Osteocyte (in vitro differentiated cells): ENCODE measurements around the gene PRKD1. TPM values are rescaled to one million over a fixed set of nuclear protein-coding genes. Genes with fewer than 3 reads are reported as not detected.

Experiments
- DNase-seq: peaks from one replicate; pipeline ENCODE4 v3.0.0; 2021; ENCODE audit warnings: mixed read lengths; ENCODE audit not compliant: unreplicated experiment; ENCODE audit errors: extremely low spot score
- H3K27ac Mint-ChIP-seq: one replicate; pipeline ENCODE4 v1.8.0; 2021; ENCODE audit warnings: mild to moderate bottlenecking, mixed read lengths; ENCODE audit not compliant: unreplicated experiment
- H3K27me3 Mint-ChIP-seq: one replicate; pipeline ENCODE4 v1.8.0; 2021; ENCODE audit warnings: mixed read lengths; ENCODE audit not compliant: unreplicated experiment
- H3K36me3 Mint-ChIP-seq: one replicate; pipeline ENCODE4 v1.8.0; 2021; ENCODE audit warnings: mixed read lengths; ENCODE audit not compliant: unreplicated experiment
- H3K4me1 Mint-ChIP-seq: one replicate; pipeline ENCODE4 v1.8.0; 2021; ENCODE audit warnings: mixed read lengths; ENCODE audit not compliant: unreplicated experiment
- H3K4me3 Mint-ChIP-seq: one replicate; pipeline ENCODE4 v1.8.0; 2021; ENCODE audit warnings: mild to moderate bottlenecking, moderate library complexity, mixed read lengths; ENCODE audit not compliant: unreplicated experiment
- H3K9me3 Mint-ChIP-seq: one replicate; pipeline ENCODE4 v1.8.0; 2021; ENCODE audit warnings: mixed read lengths; ENCODE audit not compliant: unreplicated experiment
- total RNA-seq: library from RNA; stranded (reverse); gene quantifications from 2 replicates; pipeline ENCODE4 v1.2.1, GENCODE V29; 2021
- TF ChIP-seq, protein P1 (sequence below): fragments of 200-600 bp; sonication (generic); IDR thresholded peaks from 2 replicates; pipeline ENCODE4 v1.5.0; 2021; ENCODE audit warnings: antibody characterized with exemption, mild to moderate bottlenecking, moderate library complexity

Gene PRKD1
- total RNA-seq, 1 donor from 2014 or later = 6.6 TPM

DNA sequence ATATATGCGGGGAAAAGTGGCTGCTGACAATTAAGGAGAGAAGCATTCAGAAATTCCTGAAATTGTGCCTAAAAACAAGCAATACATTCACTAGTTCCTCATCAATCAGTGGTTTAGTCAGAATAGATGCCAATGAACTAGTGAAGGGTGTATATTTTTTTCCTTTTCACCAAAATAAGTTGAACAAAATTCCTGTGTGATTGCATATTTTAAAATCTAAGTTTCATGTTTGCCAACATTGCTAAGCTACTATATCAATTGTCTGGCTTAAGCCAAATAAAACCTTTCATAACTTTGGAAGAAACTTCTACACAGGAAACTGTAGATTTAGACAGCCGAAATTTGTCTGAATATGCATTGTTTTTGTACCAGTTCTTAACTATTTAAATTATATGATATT is 8.7 kb downstream of the PRKD1 start:
- no peak overlapping the region for H3K27ac Mint-ChIP-seq
- no peak overlapping the region for H3K4me3 Mint-ChIP-seq
- no peaks in the 10 kb centered on the region for H3K4me1 Mint-ChIP-seq
- H3K9me3 Mint-ChIP-seq = no peaks in the 10 kb centered on the region
- H3K36me3 Mint-ChIP-seq = no peaks in the 10 kb centered on the region
- TF ChIP-seq, protein P1, sequence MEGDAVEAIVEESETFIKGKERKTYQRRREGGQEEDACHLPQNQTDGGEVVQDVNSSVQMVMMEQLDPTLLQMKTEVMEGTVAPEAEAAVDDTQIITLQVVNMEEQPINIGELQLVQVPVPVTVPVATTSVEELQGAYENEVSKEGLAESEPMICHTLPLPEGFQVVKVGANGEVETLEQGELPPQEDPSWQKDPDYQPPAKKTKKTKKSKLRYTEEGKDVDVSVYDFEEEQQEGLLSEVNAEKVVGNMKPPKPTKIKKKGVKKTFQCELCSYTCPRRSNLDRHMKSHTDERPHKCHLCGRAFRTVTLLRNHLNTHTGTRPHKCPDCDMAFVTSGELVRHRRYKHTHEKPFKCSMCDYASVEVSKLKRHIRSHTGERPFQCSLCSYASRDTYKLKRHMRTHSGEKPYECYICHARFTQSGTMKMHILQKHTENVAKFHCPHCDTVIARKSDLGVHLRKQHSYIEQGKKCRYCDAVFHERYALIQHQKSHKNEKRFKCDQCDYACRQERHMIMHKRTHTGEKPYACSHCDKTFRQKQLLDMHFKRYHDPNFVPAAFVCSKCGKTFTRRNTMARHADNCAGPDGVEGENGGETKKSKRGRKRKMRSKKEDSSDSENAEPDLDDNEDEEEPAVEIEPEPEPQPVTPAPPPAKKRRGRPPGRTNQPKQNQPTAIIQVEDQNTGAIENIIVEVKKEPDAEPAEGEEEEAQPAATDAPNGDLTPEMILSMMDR = no peak
- no peak for DNase-seq
- H3K27me3 Mint-ChIP-seq = no peaks in the 10 kb centered on the region

DNA sequence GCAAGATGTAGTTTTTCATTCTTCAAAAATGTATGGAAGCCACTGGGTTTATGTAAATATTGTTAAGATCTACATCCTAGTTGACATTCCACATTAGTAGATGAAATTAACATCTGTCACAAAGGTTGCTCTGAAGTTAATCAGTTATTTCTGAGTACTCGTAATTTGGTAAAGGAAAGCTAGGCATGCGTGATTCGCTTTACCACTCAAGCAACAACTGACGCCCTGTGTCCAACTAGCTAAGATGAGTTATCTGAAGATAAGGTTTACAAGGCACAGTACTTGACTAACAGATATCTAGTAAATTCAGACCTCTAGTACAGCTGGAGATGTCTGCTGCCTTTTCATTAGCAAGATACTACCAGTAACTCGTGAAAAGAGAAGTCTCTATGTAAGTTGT is 14.1 kb downstream of the PRKD1 start:
- Mint-ChIP-seq H3K9me3 (no peaks in the 10 kb centered on the region), H3K36me3 (no peaks in the 10 kb centered on the region), H3K27ac (no peak overlapping the region), H3K4me1 (no peaks in the 10 kb centered on the region), H3K4me3 (no peak overlapping the region), H3K27me3 (no peaks in the 10 kb centered on the region)
- TF ChIP-seq, protein P1 = no peak
- no peak for DNase-seq

DNA sequence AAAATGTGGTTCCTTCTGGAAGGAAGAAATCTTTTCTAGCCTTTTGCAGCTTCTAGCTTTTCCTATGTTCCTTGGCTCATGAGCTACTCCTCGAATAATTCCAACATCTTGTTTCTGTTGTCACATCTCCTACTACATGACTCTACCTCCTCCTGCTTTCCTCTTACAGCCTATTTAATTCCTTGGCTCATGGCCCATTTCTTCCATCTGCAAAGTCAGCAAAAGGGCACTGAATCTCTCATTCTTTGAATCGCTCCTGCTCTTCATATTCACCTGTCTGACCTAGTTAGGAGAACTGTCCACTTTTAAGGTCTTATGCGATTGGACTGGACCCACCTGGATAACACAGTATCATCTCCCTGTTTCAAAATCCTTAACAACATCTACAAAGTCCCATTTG is 15.8 kb downstream of the PRKD1 start:
- Mint-ChIP-seq H3K4me1 (no peaks in the 10 kb centered on the region), H3K27ac (no peak overlapping the region), H3K36me3 (no peaks in the 10 kb centered on the region), H3K9me3 (no peaks in the 10 kb centered on the region), H3K4me3 (no peak overlapping the region), H3K27me3 (no peaks in the 10 kb centered on the region)
- TF ChIP-seq, protein P1 = no peak
- no peak for DNase-seq

DNA sequence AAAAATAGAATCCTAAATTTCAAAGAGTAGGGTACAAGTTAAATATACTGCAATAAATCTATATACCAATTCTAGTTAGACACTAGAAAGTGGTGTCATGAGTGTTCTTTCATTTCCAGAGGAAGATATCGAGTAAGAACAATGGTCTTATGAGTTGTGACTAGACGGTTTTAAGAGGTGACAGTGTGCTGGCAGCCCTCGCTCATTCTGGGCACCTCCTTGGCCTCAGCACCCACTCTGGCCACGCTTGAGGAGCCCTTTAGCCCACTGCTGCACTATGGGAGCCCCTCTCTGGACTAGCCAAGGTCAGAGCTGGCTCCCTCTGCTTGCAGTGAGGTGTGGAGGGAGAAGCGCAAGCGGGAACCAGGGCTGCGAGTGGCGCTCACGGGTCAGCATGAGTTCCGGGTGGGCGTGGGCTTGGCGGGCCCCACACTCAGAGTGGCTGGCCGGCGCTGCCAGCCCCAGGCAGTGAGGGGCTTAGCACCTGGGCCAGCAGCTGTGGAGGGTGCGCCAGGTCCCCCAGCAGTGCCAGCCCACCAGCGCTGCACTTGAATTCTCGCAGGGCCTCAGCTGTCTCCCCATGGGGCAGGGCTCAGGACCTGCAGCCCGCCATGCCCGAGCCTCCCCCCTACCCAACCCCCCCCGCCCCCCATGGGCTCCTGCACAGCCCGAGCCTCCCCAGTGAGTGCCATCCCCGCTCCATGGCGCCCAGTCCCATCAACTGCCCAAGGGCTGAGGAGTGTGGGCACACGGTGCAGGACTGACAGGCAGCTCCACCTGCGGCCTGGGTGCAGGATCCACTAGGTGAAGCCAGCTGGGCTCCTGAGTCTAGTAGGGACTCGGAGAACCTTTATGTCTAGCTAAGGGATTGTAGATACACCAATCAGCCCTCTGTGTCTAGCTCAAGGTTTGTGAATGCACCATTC is 18.7 kb downstream of the PRKD1 start:
- Mint-ChIP-seq H3K27me3 (no peaks in the 10 kb centered on the region), H3K4me1 (no peaks in the 10 kb centered on the region), H3K4me3 (no peak overlapping the region), H3K27ac (no peak overlapping the region), H3K9me3 (no peaks in the 10 kb centered on the region), H3K36me3 (no peaks in the 10 kb centered on the region)
- no peak for DNase-seq
- TF ChIP-seq, protein P1 = no peak

DNA sequence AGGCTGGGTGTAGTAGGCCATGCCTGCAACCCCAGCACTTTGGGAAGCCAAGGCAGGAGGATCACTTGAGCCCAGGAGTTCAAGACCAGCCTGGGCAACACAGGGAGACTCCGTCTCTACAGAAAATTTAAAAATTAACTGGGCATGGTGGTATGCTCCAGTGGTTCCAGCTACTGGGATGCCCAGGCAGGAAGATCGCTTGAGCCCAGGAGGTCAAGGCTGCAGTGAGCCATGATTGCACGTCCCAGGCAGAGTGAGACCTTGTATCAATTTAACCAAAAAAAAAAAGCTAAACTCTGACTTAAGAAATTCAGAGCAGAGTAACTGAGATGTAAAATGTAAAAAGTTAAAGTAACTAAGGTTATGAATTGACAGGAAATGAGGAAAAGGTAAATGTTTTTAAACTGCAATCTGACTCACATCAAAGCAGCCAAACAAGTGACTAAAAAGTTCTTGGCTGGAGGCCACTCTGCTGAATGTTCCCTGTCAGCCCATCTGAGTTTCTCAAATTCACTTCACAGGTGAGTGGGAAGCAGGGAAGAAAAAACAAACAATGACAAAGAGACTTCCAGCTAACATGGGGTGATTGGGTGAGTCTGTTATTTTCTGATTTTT is 21.3 kb downstream of the PRKD1 start:
- Mint-ChIP-seq H3K4me3 (no peak overlapping the region), H3K9me3 (no peaks in the 10 kb centered on the region), H3K27ac (no peak overlapping the region), H3K27me3 (no peaks in the 10 kb centered on the region), H3K4me1 (no peaks in the 10 kb centered on the region), H3K36me3 (no peaks in the 10 kb centered on the region)
- TF ChIP-seq, protein P1 = no peak
- no peak for DNase-seq
